ENCODE measurements around the gene PRODH2.
"Not testable (repeated sequence)": the region's sequence is repeated elsewhere in the genome, so short reads cannot be mapped to it uniquely, and the experiment has no call there.

Gene PRODH2

GRCh38 chr19:35796645-35797542 lies 15.8 kb downstream of the PRODH2 start:
- FAIRE-seq (no peak), DNase-seq (ENCODE audit: insufficient read length, low spot score) (no peak)
- TF ChIP-seq POLR2A (IDR thresholded peaks at IDR 0.05; ENCODE audit: low read depth, low read length): no peak

- not testable (repeated sequence) for FAIRE-seq; DNase-seq (ENCODE audit: insufficient read length, low spot score)
These were observed 17.1 kb downstream of the PRODH2 start for GRCh38 chr19:35795564-35795963.

- peak; percentile 83 for DNase-seq (ENCODE audit: insufficient read length, low spot score)
- FAIRE-seq: no peak
- no peak for TF ChIP-seq POLR2A (IDR thresholded peaks at IDR 0.05; ENCODE audit: low read depth, low read length)
These were observed 19.1 kb downstream of the PRODH2 start for GRCh38 chr19:35793381-35794165.

GRCh38 chr19:35792888-35793287 lies 19.8 kb downstream of the PRODH2 start:
- FAIRE-seq (no peak), DNase-seq (ENCODE audit: insufficient read length, low spot score) (no peak)
- no peak for TF ChIP-seq POLR2A (IDR thresholded peaks at IDR 0.05; ENCODE audit: low read depth, low read length)

GRCh38 chr19:35792312-35792711 lies 20.3 kb downstream of the PRODH2 start:
- no peak for TF ChIP-seq POLR2A (IDR thresholded peaks at IDR 0.05; ENCODE audit: low read depth, low read length)
- no peak for FAIRE-seq
- no peak for DNase-seq (ENCODE audit: insufficient read length, low spot score)

- FAIRE-seq (no peak), DNase-seq (ENCODE audit: insufficient read length, low spot score) (no peak)
- TF ChIP-seq POLR2A (IDR thresholded peaks at IDR 0.05; ENCODE audit: low read depth, low read length): no peak
These were observed 20.8 kb downstream of the PRODH2 start for GRCh38 chr19:35791814-35792279.

GRCh38 chr19:35790981-35791813 lies 21.4 kb downstream of the PRODH2 start:
- DNase-seq (ENCODE audit: insufficient read length, low spot score) (no peak), FAIRE-seq (no peak)
- no peak for TF ChIP-seq POLR2A (IDR thresholded peaks at IDR 0.05; ENCODE audit: low read depth, low read length)

GRCh38 chr19:35789978-35790944 lies 22.4 kb downstream of the PRODH2 start:
- TF ChIP-seq POLR2A (IDR thresholded peaks at IDR 0.05; ENCODE audit: low read depth, low read length): no peak
- DNase-seq (ENCODE audit: insufficient read length, low spot score): no peak
- FAIRE-seq: no peak

- TF ChIP-seq POLR2A (IDR thresholded peaks at IDR 0.05; ENCODE audit: low read depth, low read length): no peak
- DNase-seq (ENCODE audit: insufficient read length, low spot score) (no peak), FAIRE-seq (no peak)
These were observed 23.3 kb downstream of the PRODH2 start for GRCh38 chr19:35789195-35789977.

- FAIRE-seq (no peak), DNase-seq (ENCODE audit: insufficient read length, low spot score) (no peak)
- TF ChIP-seq POLR2A (IDR thresholded peaks at IDR 0.05; ENCODE audit: low read depth, low read length): no peak
These were observed 24.3 kb downstream of the PRODH2 start for GRCh38 chr19:35788205-35788960.

GRCh38 chr19:35787227-35787799 lies 25.3 kb downstream of the PRODH2 start:
- DNase-seq (ENCODE audit: insufficient read length, low spot score) (no peak), FAIRE-seq (no peak)
- no peak for TF ChIP-seq POLR2A (IDR thresholded peaks at IDR 0.05; ENCODE audit: low read depth, low read length)
